ENCODE measurements around the gene USP19.

GRCh38 chr3:49121132-49121736 lies 611 bp upstream of the USP19 start:
- TF ChIP-seq CTCF (IDR thresholded peaks at IDR 0.05; ENCODE audit: low read depth, low read length, missing input control) (no peak), ZBTB33 (IDR thresholded peaks at IDR 0.05) (no peak), MAX (IDR thresholded peaks at IDR 0.05) (no peak)
